HG03442 (cell line): Measurements from ENCODE around the gene FBXW5.

Experiments
- ATAC-seq: cut with Tn5 transposase; IDR thresholded peaks from one replicate; pipeline ENCODE4 v1.9.1; 2021; ENCODE audit warnings: mild to moderate bottlenecking, moderate library complexity; ENCODE audit not compliant: unreplicated experiment

The FBXW5 gene

GRCh38 chr9:136913701-136914438 lies 30.7 kb downstream of the FBXW5 start:
- ATAC-seq, result no peak

DNA sequence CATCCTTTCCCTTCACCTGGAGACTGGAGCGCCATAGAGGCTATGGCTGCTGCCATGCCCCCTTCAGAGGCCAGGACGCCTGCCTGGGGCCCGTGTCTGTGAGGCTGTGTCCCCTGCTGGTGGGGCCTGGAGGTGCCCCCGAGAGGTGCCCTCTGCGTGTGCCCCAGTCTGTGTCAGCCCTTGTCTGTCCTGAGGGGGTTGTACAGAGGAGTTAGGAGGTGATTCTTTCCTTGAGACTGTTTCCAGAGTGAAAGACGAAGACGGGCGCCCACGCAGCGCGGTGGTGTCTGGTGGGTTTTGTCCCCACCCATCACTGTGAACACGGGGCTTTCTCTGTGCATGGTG lies 33.7 kb downstream of the FBXW5 start:
- ATAC-seq, result no peak

- no peak for ATAC-seq
Observed at GRCh38 chr9:136910197-136910900, 34.2 kb downstream of the FBXW5 start.

DNA sequence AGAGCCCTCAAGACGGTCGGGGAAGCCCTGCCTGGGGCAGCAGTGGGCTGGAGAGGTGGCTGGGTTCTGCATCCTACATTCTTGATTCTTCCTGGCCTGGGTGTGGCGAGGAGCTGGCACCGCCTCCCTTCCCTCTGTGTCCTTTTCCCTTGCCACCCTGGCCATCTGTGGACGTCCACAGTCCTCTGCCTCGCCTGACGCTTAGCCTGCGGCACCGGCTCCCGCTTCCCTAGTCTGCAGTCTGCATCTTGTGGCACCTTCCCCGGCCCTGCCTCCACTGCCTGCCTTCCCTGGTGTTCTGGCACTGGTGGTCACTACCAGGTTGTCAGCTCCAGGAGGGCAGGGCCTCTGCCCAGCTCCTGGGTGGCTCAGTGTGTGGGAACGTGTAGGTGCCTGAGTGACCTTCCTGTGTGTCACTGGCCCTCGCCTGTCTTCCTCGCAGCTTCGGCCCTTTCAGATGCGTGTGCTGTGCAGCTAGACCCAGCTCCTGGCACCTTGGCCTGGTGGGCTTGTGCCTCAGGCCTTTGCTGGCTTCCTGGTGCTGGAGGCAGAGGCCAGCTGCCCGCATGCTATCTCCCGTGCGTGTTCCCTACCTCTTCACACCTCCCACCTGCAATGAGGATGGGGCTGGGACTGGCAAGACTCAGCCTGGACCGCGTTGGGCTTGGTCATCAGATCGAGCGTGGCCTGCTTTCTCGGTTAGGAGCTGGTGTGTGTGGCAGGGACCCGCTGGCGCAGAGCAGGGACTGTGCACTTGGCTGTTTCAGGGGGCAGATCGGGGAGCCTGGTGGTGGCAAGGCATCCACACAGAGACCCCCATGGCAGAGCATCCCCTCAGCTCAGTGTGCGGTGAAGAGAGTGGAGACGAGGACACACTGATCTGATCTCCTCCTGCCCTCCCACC lies 37.3 kb downstream of the FBXW5 start:
- ATAC-seq, result no peak

DNA sequence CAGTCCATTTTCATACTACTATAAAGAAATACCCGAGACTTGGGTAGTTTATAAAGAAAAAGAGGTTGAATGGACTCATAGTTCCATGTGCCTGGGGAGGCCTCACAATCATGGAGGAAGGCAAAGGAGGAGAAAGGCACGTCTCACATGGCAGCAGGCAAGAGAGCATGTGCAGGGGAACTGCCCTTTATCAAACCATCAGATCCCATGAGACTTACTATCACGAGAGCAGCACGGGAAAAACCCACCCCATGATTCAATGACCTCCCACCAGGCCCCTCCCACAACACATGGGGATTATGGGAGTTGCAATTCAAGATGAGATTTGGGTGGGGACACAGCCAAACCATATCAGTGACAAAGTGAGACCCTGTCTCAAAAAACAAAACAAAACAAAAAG lies 38.3 kb downstream of the FBXW5 start:
- ATAC-seq, result no peak

DNA sequence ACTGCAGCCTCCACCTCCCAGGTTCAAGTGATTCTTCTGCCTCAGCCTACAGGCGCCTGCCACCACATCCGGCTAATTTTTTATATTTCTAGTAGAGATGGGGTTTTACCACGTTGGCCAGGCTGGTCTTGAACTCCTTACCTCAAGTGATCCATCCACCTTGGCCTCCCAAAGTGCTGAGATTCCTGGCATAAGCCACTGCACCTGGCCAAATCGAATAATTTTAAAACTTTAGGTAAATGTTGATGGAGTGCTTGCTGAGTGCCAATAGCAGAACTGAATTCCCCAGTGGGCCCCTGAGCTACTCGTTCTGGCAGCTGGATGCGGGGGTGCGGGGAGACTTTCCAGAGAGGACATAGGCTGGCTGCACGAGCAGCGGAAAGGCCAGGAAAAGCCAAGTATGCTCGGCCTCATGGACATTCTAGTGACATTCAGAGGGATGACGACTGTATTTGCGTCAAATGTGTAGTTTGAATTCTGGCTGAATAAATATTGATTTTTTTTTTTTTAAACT lies 41.4 kb downstream of the FBXW5 start:
- ATAC-seq, result no peak

DNA sequence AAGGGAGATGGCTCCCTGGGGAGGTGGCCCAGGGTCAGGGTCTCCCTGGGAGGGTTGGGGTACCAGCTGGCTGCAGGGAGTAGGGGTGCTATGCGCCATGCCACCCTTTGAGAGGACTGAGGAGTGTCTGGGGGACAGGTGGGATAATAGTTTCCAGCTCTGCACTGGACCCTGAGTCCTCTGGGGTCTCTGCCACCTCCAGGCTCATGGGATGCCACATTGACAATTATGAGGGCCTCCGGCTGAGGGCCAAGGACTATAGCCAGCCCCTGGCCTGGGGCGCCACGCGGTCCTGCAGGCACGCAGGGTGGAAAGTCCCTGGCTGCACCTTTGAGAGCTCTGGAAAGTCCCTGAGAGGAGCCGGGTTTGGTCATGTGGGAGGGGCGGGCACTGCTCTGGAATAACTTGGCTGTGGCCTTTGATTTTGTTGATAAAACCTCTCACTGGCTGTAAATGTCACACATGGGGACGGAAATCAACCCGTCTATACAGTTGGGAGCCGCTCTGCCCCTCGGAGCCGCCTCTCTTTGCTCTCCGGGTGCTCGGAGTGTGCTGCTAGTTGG lies 42.2 kb downstream of the FBXW5 start:
- peak; percentile 57 for ATAC-seq

DNA sequence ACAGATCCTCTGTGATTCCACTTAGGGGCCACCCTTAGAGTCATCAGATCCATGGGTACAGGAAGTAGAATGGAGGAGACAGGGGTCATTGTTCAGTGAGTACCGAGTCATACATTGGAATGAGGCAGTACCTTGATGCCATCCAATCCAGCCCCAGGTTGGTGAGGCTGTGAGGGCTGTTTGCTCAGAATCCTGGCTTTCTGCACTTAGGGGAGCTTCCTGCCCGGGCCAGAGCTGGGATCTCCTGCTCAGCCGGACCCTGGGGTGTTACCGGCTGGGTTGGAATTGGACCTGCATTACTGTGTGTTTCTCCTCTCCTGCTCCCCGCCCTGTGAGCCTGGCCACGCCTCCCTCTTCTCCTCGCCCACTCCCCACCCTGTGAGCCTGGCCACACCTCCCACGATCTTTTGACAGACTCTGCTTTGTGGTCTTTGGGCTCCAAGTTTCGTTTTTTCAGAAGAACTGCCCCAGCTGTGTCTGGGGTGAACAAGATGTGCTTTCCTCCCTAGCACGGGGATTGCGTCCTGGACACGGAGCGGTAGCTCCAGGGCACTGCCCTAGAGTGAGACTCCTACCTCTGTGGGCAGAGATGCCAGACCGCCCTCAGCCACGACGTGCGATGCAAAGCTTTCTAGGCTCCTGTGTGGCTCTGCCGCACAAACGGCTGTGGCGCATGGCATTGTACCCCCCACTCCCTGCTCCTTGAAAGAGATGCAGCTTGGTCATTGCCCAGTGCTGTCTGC lies 42.9 kb downstream of the FBXW5 start:
- peak; percentile 36 for ATAC-seq

DNA sequence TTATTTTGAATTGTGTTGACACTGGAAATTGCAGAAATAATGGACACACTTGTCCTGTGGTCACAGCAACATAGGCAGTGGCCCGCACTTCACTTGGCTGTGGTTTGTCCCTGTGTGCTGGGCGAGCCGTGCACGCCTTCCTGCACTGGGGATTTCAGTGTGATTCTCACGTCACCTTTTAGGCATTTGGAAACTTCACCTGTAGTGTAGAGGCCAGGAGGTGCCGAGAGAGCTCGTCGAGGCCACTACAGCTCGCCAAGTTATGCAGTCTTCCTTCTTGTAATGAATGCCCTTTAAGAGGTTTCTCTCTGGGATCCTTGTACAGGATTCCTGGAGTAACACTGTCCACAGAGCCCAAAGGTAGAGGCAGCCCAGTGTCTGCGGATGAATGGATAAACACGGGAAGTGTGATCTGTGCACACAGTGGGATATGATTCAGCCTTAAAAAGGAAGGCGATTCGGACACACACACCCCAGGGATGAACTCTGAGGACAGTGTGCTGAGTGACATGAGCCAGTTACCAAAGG lies 43.5 kb downstream of the FBXW5 start:
- no peak for ATAC-seq

- no peak for ATAC-seq
Observed at GRCh38 chr9:136900556-136900955, 44.0 kb downstream of the FBXW5 start.

DNA sequence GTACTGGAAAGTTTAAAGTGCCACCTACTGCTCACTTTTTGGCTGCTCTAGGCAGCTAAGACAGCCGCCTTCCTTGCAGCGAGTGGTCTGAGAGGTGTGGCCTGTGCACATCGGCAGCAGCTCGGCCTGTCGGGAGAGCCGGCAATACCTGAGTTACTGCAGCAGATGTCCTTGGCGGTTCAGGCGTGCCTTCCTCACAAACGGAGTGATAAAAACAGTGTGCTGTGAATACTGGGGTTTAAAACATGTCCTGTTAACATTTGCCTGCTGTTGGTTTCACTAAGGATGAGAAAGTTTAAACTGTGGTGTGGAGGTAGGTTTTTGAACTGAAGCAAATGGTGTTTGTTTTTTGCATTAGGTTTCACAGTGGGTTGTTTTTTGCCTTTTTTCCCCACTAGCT lies 45.3 kb downstream of the FBXW5 start:
- ATAC-seq, result no peak

DNA sequence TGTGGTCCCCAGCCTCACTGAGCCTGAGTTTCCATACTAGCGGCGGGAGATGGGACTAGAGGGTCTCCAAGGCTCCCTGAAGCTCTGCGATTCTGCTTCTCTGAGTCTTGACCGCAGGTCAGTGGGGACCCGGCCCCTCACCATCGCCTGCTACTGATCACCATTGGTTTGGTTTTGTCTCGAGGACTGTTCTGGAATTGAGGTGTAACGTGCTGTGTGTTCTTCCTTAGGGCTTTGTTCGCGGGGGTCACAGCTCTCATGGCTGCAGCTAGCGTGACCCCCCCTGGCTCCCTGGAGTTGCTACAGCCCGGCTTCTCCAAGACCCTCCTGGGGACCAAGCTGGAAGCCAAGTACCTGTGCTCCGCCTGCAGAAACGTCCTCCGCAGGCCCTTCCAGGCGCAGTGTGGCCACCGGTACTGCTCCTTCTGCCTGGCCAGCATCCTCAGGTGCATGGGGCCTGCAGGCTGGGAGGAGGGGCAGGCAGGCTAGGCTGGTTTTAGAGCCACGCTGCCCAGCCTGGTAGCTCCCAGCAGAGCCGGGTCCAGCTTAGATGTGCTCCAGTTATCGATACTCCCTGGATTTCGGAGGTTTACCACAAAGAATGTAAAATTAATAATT lies 45.9 kb downstream of the FBXW5 start:
- ATAC-seq, result no peak

DNA sequence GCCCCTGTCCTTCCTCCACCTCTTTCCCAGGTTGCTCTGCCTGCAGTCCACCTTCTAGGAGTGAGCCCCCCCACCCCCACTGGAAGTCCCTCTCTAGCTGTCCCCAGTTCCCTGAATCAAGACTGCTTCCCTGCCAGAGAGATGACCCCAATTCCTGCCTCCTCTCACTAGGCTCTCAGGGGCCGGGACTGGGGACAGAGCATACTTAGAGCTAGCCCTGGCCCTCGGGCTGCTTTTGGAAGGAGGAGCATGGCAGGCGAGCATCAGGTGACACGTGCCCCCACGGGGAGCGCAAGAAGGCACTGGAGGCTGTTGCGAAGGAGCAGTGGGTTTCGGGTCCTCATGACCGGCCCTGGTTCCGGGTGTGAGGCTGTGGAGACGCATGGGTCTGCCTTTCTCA lies 48.5 kb downstream of the FBXW5 start:
- ATAC-seq, result no peak

DNA sequence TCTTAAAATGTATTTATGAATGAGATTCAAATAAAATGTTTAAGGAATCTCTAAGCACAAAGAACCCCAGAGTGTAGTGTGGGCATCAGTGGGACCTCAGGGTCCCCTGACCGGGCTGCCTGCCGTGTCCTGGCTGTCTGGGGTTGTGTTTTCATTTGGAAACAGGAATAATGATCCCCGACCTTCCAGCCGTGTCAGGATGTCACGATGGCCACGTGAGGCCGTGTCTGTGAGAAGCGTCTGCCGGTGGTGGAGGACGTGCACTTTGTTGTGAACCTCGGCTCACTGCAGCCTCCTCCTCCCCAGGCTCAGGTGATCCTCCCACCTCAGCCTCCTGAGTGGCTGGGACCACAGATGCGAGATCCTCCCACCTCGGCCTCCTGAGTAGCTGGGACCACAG lies 53.9 kb downstream of the FBXW5 start:
- no peak for ATAC-seq
